Measurements from ENCODE around the gene IER2.
A peak's percentile ranks its signal among the peaks of the same experiment; 100 is the strongest.
"Not testable (repeated sequence)": the region's sequence is repeated elsewhere in the genome, so short reads cannot be mapped to it uniquely, and the experiment has no call there.

The IER2 gene

DNA sequence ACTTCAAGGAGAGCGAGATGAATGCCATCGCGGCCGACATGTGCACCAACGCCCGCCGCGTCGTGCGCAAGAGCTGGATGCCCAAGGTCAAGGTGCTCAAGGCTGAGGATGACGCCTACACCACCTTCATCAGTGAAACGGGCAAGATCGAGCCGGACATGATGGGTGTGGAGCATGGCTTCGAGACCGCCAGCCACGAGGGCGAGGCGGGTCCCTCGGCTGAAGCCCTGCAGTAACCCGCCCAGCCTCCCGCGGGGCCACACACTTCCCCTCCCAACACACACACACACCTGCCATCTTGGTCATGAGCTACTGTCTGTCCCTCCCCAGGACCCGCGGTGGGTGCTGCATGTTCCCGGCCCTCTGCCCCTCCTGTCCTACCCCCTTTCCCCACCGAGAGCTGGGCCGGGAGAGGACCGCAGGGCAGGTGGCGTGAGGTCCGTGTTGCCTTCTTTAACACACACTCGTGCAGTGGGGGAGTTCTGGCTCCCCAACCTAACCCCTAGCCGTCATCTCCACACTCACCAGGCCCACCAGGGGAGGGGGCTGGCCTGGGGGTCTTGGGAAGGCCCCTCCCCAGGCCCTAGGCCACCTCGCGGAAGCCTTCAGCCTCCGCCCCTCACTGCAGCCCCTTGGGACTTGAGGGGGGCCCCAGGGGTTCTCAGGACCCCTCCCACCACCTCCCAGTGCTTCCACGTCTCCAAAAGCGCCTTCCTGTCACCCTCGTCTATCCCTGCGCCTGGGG, 11.9 kb upstream of the IER2 start:
- no peak for DNase-seq (ENCODE audit: low spot score)

DNA sequence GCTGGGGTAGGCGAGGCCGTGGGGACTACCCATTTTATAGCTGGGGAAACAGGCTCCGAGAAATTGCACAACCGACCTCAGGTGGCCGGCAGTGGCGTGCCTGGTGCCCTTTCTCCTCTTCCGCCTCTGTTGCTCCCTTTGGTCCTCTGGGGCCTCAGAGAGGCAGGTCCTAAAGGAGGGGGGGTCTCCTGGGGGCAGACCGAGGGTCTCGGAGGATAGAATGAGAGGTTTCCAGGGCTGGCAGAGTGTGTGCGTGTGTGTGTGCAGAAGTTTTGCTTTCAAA, 11.4 kb upstream of the IER2 start:
- no peak for DNase-seq (ENCODE audit: low spot score)

DNA sequence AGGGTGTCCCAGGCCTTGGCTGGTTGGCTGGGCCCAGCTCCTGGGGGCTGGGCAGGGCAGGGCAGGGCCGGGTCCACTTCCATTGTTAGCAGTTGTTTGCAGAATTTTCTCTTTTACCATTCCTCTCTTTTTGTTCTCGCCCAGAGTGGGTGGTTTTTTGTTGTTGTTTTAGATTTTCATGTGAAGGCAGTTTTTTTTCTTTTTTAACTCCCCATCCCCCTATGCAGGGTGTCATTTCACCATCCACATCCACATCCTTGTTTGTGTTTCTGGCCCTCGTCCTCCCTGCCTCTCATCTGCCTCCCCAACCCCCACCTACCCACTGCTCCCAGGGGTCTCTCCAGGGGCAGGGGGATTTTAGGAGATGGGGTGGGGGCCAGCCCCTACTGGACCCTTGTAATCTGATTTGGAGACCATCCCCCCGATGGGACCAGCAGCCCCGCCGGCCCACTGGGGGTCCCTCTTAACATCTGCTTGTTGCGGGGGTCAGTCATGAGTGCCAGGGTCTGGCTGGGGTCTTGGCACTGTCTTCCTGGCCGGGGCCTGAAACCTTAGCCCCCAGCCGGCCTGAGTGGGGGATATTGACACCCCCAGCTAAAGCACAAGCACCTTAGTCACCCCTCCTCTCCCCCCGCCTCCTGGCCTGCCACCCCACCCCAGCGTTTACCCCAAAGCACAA, 10.4 kb upstream of the IER2 start:
- DNase-seq (ENCODE audit: low spot score) = no peak

DNA sequence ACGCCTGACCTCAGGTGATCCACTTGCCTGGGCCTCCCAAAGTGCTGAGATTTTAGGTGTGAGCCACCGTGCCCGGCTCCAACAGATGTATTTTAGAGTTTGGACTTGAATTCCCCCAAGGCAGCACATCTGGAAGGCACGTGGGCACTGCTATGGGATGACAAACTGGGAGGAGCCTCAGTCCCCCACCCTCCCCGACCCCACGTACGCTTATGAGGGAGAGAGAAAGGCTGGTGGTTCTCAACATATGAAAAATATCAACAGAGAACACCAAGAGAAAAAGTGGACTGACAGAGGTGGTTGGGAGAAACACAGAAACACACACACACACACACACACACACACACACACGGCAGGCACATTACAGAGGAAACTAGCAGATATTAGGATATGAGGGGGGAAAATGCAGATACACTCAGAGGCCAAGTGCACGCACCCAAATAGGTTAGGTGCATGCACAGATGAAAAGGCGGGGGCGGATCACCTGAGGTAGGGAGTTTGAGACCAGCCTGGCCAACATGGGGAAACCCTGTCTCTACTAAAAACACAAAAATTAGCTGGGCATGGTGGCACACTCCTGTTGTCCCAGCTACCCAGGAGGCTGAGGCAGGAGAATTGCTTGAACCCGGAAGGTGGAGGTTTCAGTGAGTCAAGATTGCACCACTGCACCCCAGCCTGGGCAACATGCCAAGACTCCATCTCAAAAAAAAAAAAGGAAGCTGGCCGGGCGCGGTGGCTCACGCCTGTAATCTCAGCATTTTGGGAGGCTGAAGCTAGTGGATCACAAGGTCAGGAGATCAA, 3.2 kb upstream of the IER2 start:
- DNase-seq (ENCODE audit: low spot score) = no peak

DNA sequence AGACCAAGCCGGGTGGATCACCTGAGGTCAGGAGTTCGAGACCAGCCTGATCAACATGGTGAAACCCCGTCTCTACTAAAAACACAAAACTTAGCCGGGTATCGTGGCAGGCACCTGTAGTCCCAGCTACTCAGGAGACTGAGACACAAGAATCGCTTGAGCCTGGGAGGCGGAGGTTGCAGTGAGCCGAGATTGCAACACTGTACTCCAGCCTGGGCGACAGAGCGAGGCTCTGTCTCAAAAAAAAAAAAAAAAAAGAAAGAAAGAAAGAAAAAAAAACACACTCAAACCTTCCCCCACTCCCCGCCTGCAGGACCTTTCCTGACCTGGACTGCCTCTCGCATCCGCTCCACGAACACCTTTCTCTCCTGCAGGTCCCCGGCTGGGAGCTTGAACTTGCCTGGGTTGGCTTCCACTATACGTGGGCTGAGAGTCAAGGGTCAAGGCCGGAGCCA, 1.0 kb upstream of the IER2 start:
- not testable (repeated sequence) for DNase-seq (ENCODE audit: low spot score)

DNA sequence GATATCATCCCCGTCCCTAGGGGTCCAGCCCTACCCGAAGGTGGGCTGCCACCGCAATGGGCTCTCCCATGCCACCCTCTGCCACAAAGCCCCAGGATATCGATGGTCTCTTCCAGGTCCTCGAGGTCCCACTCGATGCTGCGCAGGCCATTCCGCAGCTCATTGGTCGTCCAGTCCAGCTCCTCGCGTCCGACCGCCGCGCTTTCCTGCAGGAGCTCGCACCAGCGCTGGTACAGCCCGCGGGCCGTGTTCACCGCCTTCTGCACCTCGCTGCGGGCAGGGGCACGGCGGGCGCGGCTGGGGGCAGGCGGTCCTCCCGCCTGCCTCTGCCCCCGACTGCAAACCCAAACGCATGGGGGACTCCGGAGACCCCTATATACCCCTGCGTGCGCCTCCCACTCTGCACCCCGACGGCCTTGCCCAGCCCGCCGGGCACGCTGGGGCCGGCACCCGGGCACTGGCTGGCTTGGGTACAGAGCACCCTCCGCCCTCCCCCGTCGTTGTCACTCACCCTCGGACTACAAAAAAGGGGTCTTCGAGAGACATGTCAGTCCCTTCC, 504 bp upstream of the IER2 start:
- peak; percentile 25 for DNase-seq (ENCODE audit: low spot score)

DNA sequence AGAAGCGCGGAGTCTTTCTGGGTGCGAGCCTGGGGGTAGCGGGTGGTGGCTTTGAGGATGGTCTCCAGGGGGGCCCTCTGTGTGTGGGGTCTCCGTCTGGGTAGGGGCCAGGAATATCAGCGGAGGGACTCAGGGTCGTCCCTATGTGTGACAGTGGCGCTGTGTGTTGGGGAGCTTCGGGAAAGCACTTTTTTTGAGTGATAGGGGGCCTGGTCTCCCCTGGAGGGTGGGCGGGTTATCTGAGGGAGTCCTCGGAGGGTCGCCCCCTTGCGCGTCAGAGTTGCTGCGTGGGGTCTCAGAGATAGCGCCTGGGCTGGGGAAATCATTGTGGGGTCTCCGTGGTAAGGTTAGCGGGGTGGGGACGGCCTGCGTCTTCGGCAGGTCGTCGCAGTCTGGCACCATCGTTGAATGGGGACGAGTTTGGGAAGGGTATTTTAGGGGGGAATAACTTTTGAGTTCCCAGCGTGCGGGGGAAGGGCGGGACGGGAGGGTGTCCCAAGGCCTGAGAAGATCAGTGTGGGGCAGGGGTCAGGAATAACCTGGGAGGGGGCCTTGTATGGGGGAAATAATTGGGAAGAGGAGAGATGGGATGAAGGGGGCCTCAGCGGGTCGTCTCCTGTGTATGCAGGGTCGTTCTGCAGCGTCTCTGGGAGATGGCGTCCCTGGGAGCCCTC, 857 bp downstream of the IER2 start:
- DNase-seq (ENCODE audit: low spot score) = no peak

DNA sequence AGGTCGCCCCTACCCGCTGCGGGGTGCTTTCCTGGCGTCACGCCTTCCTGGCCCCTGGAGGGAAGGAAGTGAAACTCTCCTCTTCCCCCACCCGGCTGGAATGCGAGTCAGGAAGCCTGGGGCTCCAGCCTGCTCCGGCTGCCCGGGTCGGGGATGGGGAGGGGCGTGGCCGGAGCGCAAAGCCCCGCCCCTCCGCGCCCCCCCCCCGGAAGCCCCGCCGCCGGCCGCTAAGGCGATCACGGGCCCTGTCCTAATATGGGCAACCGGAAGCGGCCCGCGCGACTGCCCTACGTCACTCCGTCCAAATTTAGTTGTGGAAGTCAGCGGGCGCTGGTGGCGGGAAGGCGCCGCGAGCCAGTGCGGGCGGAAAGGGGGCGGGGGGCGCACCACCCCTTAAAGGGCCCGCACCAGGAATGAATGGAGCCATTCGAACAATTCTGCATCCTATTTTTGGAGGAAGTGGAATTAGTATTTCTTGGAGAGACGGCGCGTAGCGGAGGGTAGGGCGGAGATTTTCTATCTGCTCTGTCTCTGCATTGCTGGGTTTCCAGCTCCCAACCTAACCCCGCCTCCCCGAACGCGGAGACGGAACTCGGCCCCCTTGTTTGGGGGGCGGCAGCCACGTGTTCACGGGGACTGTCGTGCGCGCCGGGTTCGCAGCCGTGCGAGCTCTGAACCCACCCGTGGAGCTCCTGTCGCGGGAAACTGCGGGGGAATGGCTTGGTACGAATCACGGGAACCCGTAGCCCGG, 1.6 kb downstream of the IER2 start:
- peak; percentile 97 for DNase-seq (ENCODE audit: low spot score)

DNA sequence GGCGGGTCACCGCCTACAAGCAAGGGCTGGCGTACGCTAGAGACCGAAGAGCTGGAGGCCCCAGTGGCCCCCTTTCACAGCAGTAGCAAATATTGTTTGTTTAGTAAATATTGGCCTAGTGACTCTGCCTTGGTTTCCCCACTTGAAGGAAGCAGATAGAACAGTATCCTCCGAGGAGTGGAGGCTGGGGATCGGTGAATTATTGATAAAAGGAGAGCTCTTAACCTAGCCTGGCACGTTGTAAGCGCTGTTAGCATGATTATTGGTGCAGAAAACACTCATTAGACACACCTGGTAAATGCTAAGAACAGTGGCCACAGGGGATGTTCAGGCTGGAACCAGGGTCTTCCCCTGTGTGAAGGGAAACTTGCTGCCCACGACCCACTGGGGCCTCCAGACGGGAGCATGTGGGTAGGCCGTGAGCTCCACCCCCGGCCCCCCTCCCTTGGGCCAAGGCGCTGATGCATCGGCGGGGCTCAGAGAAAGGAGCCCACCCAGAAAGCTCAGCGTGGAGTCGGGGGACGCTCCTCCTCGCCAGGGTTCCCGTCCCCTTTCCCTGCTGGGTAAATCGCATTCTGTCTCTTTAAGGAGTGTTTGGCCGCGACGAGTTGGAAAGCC, 2.3 kb downstream of the IER2 start:
- no peak for DNase-seq (ENCODE audit: low spot score)

DNA sequence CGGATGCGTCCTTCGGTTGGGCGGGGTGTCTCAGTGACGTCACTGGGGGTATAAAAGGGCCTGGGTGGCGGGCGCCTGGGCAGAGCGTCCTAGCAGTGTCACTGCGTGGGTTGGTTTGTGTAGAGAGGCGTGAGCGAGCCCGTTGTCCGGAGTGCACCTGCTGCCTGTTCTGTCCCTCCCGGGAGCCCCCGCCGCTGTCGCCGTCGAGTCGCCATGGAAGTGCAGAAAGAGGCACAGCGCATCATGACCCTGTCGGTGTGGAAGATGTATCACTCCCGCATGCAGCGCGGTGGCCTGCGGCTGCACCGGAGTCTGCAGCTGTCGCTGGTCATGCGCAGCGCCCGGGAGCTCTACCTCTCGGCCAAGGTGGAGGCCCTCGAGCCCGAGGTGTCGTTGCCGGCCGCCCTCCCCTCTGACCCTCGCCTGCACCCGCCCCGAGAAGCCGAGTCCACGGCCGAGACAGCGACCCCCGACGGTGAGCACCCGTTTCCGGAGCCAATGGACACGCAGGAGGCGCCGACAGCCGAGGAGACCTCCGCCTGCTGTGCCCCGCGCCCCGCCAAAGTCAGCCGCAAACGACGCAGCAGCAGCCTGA, 2.9 kb downstream of the IER2 start:
- DNase-seq (ENCODE audit: low spot score) = peak; percentile 95

DNA sequence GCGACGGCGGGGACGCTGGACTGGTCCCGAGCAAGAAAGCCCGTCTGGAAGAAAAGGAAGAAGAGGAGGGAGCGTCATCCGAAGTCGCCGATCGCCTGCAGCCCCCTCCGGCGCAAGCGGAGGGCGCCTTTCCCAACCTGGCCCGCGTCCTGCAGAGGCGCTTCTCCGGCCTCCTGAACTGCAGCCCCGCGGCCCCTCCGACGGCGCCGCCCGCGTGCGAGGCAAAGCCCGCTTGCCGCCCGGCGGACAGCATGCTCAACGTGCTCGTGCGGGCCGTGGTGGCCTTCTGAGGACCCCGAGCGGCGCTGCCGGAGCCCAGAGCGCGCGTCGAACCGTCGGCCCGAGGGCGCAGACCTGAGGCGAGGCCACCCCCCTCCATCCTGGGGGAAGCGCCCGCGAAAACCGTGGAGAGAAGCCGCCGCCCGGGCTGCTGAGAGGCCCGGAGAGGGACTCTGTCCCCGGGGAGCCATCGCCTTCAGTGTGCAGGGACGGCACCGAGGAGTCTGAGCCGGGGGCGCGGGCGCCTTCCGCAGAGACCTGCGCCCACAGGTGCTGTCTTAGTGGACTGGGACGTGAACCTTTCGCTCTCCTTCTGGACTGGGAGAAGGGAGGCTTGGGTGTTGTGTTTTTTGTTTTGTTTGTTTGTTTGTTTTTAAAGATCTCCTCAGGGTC, 3.5 kb downstream of the IER2 start:
- DNase-seq (ENCODE audit: low spot score) = no peak

DNA sequence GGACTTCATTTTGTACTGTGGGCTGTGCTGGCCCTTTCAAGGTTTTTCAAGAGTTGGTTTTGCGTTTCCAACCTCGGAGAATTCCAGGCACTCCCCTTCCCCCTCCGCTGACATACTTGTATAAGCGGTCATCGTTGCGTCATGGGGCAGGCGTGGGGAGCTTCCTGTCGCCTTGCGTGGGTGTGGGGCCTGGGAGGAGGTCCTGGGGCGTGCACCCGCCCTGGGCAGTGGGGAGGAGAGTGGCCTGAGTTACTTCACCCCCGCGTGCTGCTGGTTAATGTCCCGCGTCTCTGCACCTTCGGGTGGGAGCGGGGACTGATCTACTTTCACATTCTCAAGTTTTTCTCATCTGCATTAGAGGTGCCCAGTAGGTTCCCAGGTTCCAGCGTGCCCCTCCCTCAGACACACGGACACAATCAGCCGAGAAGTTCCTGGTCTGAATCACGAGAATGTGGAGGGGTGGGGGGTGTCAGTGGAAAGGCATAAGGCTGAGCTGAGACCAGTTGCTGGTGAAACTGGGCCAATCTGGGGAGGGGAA, 4.1 kb downstream of the IER2 start:
- DNase-seq (ENCODE audit: low spot score) = peak; percentile 45

DNA sequence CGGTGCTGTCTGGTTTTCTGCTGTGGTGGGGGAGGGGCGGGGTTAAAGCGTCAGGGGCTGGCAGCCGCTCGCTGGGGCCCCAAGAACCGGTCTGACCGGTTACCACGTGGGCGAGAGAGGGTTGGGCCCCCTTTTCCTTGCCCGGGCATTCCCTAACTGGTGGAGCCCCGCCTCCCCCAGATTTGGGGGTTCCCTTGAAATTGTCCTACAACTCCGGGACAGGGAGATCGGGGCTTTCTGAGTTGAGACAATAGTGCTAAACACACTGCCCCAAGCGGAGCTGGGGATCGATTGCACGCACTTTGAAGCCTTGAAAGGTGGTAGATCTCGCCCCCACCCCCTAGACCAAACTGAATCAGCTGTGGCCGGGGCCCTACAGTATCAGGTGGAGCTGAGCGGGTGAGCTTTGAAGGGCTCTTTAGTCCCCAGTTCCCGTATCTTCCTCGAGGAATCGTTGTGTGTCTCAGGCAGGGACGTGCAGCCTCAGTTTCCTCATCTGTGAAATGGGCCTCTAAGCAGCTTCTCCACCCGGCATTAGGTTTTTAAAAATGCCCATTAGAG, 4.8 kb downstream of the IER2 start:
- peak; percentile 32 for DNase-seq (ENCODE audit: low spot score)

DNA sequence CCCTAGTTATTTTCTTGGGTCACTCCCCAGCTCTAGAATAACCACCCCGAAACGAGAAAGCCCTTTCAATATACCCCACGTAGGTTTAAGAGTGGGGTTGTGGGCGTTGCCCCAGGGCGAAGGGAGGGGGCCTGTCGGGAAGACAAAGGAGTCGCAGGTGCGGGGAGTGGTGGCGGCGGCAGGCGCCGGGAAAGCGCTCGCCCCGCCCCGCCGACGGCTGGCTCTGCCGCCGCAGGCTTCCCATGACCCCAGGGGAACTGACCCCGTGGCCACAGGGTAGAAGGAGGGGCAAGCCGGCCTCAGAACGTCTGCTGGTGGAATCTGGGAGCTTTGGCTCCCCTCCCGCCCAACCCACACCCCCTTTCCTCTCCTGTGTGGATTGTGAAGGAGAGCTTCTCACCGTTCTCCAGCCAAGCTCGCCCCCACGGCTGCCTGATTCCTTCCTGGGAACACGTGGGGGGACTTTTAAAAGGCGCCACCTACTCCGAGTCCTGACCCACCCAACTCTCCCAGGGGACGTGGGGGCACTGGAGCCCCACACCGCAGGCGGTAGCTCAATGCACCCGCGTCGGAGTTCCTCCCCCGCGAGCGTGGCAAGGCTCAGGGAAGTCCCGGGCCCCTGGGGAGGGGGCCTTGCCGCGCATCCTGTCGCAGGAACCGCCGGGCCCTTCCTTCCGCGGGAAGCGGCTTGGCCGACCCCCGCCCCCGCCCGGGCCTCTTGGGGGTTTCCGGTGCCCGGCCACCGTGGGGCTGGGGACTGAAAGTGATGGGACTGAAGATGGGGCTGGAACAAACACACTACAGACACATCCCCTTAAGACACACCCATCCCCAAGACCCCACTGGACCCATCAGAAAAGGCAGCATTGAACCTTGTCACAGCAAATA, 5.5 kb downstream of the IER2 start:
- DNase-seq (ENCODE audit: low spot score) = peak; percentile 42

DNA sequence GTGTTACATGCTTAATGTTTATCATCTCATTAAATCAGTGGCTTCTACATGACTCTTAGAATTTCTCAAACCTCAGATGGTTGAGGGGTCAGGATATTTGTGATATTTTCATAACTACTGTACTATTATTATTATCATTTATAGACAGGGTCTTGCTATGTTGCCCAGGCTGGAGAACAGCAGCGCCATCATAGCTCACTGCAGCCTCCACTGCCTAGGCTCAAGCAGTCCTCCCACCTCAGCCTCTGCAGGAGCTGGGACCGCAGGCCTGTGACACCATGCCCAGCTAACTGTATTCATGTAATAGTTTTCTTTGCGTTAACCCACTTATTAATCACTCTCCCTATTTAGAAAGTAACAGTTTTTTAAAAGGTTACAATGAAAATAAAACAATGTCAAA, 9.5 kb downstream of the IER2 start:
- DNase-seq (ENCODE audit: low spot score) = no peak

DNA sequence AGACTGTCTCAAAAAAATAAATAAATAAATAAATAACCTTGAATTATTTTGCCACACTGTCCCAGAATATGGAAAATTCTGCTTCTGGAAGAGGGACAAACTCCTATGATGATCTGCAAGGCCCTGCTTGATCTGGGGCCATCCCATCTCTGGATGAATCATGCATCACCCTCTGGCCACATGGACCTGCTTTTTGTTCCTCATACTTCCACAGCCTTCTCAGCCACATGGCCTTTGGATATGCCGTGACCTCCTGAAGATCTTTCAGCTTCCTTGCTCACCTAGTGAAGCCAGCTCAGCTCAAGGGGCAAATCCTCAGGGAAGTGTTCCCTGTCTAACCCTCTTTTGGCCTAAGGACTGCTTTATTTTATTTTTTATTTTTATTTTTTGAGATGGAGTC, 10.3 kb downstream of the IER2 start:
- no peak for DNase-seq (ENCODE audit: low spot score)

DNA sequence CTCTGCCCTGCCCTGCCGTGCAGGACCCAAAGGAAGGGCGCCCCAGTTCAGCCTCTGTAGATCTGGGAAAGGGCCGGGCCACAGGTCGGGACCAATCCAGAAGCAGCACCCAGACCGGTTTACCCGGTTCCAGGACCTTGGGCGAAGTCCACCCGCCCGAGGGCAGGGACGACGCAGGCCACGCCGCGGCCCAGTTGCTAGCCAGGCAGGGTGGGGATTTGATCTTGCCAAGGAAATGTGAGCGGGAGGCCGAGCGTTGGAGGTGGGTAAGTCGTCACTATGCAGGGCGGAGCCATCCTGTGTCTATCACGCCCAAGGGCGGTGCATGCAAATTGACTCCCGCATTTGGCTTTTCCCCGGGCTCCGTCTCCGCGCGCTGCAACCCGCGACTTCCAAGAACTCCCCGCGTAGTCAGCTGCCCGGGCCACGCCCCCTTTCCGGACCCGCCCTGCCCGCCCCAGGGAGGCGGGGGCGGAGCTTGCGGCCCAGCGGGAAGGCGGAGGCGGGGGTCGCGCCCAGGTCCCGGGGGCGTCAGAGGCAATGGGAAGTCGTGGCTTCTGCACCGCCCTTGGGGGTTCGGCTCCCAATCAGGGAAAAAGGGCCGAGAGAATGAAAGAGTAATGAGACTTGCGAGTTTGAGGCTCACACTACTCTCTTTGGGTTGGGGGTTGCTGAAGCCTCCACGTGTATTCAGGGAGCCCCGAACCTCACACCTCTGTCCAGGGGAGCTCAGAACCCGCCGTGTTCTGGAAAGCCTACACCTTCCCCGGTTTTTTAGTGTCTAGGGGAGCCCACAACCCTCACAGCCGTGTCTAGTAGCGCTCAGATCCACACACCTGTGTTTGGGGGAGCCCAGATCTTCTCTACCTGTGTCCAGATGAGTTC, 12.8 kb downstream of the IER2 start:
- DNase-seq (ENCODE audit: low spot score) = peak; percentile 89
